NOMO-1 treated with dmso at 0.1 percent for 144 hours (cell line): ENCODE results near the gene SLC11A1.
A peak's percentile ranks its signal among the peaks of the same experiment; 100 is the strongest.

Experiments used
- DNase-seq: peaks from one replicate; lab custom pipeline; 2025; ENCODE audit not compliant: unreplicated experiment; lab: John Stamatoyannopoulos, UW

Gene SLC11A1

DNA sequence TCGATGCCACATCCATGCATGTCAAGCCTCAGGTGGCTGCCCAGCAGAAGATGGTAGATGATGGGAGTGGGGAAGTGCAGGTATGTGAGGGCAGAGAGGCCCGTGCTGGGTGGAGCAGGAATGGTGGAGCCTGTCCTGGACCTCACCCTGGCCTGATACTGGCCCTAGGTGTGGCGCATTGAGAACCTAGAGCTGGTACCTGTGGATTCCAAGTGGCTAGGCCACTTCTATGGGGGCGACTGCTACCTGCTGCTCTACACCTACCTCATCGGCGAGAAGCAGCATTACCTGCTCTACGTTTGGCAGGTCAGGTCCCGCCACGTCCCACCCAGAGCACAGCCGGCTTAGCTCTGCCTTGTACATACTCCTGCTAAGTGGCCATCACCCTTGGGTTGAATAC, 49.8 kb downstream of the SLC11A1 start:
- no peak for DNase-seq

DNA sequence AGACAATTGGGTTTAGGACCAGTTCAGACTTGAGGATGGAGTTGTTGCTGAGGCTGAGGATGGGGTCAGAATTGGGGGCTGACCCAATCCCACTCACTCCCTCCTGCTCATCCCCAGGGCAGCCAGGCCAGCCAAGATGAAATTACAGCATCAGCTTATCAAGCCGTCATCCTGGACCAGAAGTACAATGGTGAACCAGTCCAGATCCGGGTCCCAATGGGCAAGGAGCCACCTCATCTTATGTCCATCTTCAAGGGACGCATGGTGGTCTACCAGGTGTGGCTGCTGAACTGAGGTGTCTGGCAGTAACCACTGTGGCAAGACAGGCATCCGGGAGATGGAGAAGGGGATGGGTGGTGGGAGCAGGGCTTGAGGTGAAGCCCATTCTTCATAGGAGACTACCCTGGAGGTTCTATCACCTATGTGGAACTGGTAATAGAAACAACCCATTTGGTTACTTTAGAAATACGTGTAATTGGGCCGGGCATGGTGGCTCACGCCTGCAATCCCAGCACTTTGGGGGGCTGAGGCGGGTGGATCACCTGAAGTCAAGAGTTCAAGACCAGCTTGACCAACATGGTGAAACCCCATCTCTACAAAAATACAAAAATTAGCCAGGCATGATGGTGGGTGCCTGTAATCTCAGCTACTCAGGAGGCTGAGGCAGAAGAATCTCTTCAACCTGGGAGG, 50.7 kb downstream of the SLC11A1 start:
- DNase-seq, result no peak

DNA sequence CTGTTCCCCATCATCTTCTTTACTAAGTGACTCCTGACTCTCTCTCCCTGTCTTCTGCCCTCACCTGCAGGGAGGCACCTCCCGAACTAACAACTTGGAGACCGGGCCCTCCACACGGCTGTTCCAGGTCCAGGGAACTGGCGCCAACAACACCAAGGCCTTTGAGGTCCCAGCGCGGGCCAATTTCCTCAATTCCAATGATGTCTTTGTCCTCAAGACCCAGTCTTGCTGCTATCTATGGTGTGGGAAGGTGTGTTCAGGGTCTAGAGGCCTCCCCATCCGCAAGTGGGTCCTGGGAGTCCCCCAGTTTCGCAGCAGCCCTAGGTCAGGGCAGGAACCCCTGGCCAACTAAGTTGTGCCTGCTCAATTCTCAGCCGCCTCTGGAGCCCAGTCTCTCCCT, 52.4 kb downstream of the SLC11A1 start:
- no peak for DNase-seq

DNA sequence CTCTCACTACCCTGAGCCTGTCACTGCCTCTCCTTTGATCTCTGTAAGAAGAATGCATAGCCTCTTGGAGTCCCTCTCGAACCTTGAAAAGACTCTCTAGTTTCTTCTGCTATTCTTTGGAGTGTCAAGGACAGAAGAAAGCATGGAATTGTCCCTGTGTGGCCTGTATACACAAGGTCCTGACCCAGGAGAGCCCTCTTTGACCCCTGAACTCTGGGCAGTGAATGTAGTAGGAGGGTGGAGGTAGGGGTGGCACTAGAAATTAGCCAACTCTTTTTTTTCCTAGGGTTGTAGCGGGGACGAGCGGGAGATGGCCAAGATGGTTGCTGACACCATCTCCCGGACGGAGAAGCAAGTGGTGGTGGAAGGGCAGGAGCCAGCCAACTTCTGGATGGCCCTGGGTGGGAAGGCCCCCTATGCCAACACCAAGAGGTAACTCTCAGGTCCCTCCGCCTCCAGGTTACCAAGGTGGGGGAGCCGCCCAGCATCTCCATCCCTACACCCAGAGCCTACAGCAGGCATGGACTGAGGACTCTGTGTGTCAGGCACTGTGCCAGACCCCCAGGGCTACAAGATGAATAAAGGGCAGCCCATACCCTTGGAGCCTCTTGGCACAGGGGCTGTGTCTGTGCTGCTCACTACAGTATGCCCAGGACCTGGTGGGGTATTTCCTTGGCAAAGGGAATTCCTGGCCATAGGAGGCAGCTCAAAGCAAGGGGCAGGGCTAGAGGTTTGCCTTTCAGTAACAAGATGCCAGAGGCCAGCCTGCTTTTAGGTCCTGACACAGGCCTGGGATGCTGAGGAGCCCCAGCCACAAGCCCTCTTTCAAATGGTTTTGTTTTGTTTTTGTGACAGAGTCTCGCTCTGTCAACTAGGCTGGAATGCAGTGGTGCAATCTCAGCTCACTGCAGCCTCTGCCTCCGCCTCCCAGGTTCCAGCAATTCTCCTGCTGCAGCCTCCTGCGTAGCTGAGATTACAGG, 53.2 kb downstream of the SLC11A1 start:
- no peak for DNase-seq

DNA sequence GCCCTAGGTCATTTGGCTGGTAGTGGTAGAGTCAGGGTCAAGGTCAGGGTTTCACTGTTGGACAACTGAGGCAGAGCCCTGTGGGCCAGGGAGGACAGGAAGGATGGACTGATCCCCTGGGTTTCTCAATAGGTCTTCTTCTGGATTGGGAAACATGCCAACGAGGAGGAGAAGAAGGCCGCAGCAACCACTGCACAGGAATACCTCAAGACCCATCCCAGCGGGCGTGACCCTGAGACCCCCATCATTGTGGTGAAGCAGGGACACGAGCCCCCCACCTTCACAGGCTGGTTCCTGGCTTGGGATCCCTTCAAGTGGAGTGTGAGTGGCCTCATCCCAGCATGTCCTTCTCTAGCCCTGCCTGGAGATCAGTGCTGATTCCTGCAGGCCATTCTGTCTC, 54.9 kb downstream of the SLC11A1 start:
- DNase-seq, result no peak

DNA sequence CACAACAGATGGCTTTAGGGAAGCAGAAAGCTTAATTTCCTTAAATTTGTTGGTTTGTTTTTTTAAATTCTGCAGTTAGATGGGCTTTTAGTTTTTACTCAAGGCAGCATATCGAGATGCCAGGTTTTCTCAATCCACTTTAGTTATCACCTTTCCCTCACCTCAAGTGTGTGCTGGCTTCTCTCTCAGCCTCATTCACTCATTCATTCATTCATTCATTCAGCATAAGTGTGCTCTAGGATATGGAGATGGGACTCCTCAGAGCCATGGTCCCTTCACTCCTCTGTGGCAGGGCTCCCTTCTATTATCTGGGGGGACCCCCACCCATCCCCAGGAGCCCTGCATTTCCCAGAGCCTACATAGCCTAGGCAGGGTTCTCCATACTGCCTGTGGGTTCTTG, 55.9 kb downstream of the SLC11A1 start:
- no peak for DNase-seq

DNA sequence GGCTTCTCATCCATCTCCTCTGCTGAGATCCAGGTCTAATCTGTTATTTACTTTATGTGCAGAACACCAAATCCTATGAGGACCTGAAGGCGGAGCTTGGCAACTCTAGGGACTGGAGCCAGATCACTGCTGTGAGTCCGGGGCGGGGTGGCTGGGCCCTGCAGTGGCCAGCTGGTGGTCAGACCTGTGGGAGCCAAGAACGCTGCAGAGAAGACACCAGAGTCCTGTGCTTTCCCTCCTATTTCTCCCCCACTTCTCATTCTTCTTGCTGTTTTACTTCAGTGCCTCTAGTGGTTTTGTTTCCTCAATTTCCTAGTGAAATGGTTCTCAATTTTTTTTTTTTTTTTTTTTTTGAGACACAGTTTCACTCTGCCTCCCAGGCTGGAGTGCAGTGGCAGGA, 56.5 kb downstream of the SLC11A1 start:
- peak; percentile 34 for DNase-seq

DNA sequence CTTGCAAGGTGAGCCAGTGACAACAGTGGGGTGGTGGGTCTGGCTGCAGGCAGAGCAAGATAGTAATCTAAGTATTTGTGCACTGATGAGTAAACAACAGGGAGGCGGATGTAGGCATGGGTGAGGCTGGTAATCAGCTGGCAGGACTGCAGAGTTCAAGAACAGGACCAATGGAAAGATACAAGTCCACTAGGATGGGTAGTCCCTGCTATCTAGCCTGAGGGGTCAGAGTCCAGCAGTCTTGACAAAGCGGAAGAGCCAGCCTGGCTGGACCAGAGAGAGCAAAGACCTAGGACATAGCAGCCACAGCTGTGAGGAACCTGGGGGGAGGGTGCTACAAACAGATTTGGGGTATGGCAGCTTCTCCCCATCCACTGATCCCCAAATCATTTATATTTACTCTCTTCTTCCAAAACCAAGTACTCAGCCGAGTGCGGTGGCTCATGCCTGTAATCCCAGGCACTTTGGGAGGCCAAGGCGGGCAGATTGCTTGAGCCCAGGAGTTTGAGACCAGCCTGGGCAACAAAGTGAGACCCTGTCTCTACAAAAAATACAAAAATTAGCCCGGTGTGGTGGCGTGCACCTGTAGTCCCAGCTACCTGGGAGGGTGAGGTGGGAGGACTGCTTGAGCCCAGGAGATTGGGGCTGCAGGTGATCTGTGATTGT, 62.8 kb downstream of the SLC11A1 start:
- DNase-seq, result no peak

DNA sequence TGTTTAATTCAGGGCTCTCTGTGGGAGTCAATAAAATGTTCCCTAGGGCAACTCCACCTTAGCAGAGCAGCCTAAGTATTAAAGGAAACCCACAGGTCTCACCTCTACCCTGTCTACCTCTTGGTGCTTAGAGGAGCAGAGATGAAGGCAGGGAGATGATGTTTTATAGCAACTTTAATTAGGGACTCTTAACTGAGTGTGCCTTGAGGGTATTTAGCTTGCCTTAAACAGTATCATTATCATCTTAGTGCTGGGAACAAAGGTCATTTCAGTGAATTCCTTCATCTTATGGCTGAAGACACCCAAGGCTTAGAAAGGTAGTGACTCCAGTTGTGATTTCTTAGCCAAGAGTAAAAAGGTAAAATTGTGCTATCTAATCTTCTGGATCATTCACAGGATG, 63.5 kb downstream of the SLC11A1 start:
- no peak for DNase-seq
